Keratinocyte (primary cell): ENCODE data around the gene ACO2.

ENCODE experiments used
- CTCF ChIP-seq, 3 experiments: IDR thresholded peaks in 1 of 3; conservative IDR thresholded peaks in 1 of 3; optimal IDR thresholded peaks in 1 of 3; 2 replicates in 2 of 3; 3 replicates in 1 of 3; pipeline versions ENCODE3 to v1.5.1; 2011; ENCODE audit warnings: low read length in 3 of 3, mild to moderate bottlenecking in 3 of 3, moderate library complexity in 2 of 3, control low read depth in 1 of 3, inconsistent platforms in 1 of 3; ENCODE audit not compliant: insufficient read depth in 2 of 3; ENCODE audit errors: extremely low read depth in 1 of 3
- EZH2 ChIP-seq: IDR thresholded peaks from one replicate; pipeline ENCODE4 v1.6.1; 2012; ENCODE audit warnings: inconsistent platforms, mild to moderate bottlenecking, low read length, moderate library complexity

GRCh38 chr22:41488596-41489385 is 19.9 kb downstream of the ACO2 start:
- TF ChIP-seq CTCF (optimal IDR thresholded peaks at IDR 0.05 in 1 of 3, IDR thresholded peaks at IDR 0.05 in 1 of 3, conservative IDR thresholded peaks at IDR 0.05 in 1 of 3; ENCODE audit: extremely low read depth in 1 of 3, insufficient read depth in 2 of 3, low read length in 3 of 3) (no peak), EZH2 (no peak)
